Islet precursor cell (in vitro differentiated cells): ENCODE results near the gene AP4M1.
A peak's percentile ranks its signal among the peaks of the same experiment; 100 is the strongest.

Experiments used
- DNase-seq: peaks from one replicate; pipeline ENCODE4 v3.0.0-alpha.2; 2018

The AP4M1 gene

DNA sequence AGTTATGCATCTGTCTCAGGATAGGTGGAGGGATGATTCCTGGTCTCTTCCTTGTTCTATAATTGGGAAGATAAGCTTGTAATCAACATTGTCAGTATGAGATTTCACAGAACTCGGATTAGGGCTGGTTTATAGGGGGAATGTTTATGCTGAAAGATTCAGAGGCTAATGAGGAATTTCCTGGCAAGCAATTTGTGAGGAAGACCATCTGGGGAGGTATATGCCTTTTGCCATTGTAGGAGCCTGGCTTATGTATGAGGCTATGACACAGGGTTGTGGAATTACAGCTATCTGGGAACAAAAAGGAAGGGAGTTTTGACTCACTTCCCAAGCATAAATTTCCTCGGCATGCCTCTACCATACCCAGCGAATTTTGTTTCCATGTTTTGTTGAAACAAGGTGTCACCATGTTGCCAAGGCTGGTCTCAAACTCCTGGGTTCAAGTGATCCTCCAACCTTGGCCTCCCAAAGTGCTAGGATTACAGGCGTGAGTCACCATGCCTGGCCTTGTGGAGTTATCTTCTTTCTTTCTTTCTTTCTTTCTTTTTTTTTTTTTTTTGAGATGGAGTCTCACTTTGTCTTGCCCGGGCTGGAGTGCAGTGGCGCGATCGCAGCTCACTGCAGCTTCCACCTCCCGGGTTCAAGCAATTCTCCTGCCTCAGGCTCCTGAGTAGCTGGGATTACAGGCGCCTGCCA, 14.2 kb upstream of the AP4M1 start:
- peak; percentile 86 for DNase-seq

GRCh38 chr7:100088095-100088620, 13.3 kb upstream of the AP4M1 start:
- no peak for DNase-seq

GRCh38 chr7:100088621-100089457, 12.6 kb upstream of the AP4M1 start, which contains the start of gene COPS6:
Gene COPS6, plus strand, starts transcription at chr7:100088969. Its CDS starts 22 bp downstream, at chr7:100088991.
- peak; percentile 81 for DNase-seq

- no peak for DNase-seq
These were observed 11.8 kb upstream of the AP4M1 start for GRCh38 chr7:100089458-100090196.

- peak; percentile 53 for DNase-seq
These were observed 10.7 kb upstream of the AP4M1 start for GRCh38 chr7:100090527-100091410.

- DNase-seq: peak; percentile 77
These were observed 9.8 kb upstream of the AP4M1 start for GRCh38 chr7:100091411-100092181.

DNA sequence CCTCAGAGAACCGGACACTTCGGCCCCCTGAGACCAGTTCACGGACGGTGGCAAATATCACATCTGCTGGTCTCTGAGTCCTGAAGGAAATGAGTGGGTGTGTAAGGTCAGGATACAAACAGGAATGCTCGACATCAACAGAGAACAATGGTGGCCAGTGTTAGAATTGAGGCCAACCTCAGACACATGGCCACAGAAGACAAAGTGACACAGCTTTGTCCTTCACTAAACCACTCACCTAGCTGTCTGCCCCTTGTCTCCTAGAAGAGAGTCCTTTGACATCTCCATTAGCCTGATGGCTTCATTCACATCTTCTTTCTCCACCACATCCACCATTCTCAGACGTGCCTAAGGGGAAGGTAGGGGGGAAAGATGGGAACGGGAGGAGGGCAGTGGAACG, 8.4 kb upstream of the AP4M1 start:
- peak; percentile 44 for DNase-seq

DNA sequence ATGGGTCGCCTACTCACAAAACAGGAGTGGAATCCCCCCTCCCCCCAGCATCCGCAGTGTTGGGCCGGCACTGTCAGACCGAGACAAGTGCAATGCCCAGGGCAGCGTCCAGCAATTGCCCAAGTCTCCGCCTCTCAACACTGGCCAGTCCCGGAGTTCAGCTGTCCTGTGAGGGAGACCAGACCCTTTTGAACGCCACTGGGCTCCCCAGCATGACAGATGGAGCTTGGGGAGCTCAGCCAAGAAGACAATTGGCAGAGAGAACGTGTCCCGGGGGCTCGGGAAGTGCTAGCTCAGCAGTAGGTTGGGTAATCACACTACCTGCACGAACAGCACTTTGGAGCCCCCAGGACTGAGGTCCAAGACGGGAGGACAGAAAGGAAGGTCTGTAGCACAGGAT, 7.9 kb upstream of the AP4M1 start:
- peak; percentile 59 for DNase-seq

GRCh38 chr7:100093925-100094486, 7.4 kb upstream of the AP4M1 start:
- DNase-seq: peak; percentile 50

- peak; percentile 47 for DNase-seq
These were observed 6.2 kb upstream of the AP4M1 start for GRCh38 chr7:100095289-100095688.

DNA sequence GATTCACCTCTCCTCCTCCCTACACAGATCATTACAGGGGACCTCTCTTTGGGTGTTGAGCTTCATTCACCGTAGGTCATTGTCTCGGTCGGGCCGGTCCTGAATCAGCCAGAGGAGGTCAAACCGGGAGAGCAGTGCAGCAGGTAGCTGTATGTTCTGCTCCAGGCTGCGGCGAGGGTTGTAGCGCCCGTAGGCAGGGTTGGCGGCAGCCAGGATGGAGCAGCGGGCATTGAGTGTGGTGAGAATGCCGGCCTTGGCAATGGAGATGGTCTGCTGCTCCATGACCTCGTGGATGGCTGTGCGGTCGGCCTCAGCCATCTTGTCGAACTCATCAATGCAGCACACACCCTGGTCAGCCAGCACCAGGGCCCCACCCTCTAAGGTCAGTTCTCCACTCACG, 5.7 kb upstream of the AP4M1 start:
- no peak for DNase-seq

GRCh38 chr7:100098913-100099312, 2.5 kb upstream of the AP4M1 start:
- no peak for DNase-seq

GRCh38 chr7:100099452-100099851, 2.0 kb upstream of the AP4M1 start:
- DNase-seq: no peak

DNA sequence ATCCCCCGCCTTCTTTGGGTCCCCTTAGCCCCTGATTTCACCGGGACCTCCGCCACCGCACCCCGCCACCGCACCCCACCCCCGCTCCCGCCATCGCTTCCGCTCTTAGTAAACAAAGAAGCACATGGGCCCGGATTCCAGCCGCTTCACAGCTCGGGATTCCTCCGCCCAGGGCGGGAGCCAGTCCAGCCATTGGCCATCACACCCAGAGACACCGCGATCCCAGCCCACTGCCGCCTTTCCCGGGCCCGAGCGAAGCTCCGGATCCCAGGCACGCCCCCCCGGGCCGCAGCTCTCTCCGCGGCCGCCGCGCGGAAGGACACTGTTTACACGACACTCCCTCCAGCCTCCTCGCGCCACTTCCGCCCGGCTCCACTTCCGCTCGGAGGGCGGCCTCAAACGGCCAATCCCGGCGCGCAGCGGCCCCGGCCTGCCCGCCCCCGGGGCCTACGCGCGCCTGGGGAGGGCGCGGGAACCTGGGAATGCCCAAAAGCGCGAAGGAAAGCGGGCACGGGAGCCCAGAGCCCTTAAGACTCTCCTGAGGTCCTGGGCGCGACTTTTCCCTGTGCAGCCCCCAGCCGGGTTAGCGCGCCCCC, 925 bp upstream of the AP4M1 start:
- peak; percentile 98 for DNase-seq

DNA sequence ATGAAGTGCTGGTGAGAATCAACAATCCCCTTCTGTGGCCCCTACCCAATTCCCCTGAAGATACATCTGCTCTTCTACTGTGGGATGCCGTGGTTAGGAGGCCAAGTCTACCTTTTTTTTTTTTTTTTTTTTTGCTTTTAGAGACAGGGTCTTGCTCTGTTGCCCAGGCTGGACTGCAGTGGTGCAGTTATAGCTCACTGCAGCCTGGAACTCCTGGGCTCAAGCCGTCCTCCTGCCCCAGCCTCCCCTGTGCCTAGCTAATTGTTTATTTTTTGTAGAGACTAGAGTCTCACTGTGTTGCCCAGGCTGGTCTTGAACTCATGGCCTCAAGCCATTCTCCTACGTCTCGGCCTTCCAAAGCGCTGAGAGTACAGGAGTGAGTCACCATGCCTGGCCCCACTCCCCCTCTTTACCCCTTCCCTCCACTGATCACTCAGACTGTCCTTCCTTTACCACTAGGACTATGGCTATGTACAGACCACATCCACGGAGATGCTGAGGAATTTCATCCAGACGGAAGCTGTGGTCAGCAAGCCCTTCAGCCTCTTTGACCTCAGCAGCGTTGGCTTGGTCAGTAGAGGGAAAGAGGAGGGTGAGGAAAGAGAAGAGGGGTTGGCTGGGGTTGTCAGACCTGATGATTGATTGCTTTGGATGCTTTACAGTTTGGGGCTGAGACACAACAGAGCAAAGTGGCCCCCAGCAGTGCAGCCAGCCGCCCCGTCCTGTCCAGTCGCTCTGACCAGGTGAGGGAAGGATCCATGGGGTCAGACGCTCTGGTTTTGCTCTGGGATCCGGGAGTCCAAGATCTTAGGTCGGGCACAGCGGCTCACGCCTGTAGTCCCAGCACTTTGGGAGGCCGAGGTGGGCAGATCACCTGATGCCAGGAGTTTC, 1.8 kb downstream of the AP4M1 start:
- DNase-seq: peak; percentile 88

DNA sequence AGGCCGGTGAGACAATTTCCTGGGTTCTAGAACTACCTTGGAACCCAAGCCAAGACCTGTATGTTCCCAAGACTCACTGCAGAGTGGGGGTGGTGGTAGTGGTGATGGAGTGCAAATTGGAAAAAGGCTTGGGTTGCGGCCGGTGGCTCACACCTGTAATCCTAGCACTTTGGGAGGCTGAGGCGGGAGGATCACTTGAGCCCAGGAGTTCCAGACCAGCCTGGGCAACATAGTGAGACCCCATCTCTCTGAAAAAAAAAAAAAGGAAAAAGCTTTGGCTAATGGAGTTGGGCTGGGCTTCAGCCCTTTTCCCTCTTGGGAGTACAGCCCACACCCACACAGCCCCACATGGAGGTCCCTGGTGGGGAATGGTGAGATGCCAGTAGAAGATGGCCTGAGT, 4.1 kb downstream of the AP4M1 start:
- DNase-seq: no peak

DNA sequence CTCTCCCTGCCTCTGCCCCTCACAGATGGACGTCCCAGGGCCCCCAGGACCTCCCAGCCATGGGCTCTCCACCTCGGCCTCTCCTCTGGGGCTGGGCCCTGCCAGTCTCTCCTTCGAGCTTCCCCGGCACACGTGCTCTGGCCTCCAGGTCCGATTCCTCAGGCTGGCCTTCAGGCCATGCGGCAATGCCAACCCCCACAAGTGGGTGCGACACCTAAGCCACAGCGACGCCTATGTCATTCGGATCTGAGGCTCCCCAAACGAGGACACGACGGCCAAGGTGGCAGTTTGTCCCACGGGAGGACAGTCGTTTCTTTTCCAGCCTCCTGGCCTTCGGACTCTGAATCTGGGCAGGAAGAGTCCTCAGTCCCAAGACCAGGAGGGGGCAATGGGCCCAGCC, 5.2 kb downstream of the AP4M1 start:
- DNase-seq: no peak

DNA sequence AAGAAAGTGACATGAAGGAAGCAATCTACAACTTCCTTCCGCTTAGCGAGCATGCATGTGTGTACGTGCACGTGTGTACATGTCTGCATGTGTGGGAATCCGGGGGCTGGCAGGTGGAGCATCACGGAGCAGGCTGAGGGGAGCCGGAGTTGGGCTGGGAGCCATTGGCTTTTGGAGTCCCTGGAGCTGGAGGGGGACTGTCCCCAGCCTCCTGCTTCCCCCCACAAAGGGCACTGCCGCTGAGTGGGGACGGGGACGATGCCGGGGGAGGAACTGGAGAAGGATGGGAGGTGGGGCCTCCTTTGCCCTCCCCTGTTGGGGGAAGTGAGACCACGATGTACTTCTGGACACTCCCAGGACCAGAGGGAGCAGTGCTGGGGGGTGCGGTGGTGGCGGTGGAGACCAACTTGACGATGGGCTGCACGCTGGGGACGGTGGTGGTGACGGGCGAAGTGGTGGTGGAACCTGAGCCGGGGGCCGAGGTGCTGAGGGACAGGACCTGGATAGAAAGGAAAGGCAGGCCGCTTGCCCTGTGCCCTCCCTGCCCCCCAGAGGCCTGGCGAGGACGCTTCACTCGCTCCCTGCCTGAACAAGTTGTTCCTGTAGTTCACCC, 5.8 kb downstream of the AP4M1 start:
- no peak for DNase-seq

DNA sequence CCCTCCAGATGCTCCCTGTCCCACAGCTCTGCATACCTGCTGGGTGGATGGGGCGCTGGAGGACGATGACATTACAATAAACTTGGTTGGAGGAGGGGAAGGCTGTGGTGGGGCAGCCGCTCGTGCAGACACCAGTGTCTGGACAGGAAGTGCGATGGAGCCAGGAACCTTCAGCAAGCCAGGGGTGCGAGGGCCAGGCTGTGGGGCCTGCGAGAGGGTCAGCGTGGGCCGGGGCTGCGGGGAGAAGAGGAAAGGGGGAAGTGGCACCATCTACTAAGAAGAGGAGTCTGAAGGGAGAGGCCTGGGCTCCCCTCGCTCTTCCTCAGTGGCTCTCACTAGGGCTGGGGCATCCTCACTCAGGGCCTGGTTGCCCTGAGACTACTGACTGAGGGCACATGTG, 6.4 kb downstream of the AP4M1 start:
- DNase-seq: no peak
